IMR-90 (cell line): Measurements from ENCODE around the gene PDE4A.
"Not testable (repeated sequence)": the region's sequence is repeated elsewhere in the genome, so short reads cannot be mapped to it uniquely, and the experiment has no call there.

Source experiments
- BHLHE40 ChIP-seq: fragments of 150-350 bp; IDR thresholded peaks from 2 replicates; pipeline ENCODE4 v1.6.1; 2016; ENCODE audit warnings: mild to moderate bottlenecking, low read depth, low read length
- CEBPB ChIP-seq: IDR thresholded peaks from 2 replicates; pipeline ENCODE4 v1.6.1; 2012; ENCODE audit warnings: low read depth, low read length, improper control_type of control experiment
- POLR2A ChIP-seq: IDR thresholded peaks from 2 replicates; pipeline ENCODE4 v1.6.1; 2012; ENCODE audit warnings: mild to moderate bottlenecking, low read depth, low read length
- RAD21 ChIP-seq: IDR thresholded peaks from 2 replicates; pipeline ENCODE4 v1.6.1; 2012; ENCODE audit warnings: low read length, improper control_type of control experiment
- SMC3 ChIP-seq: fragments of 150-350 bp; IDR thresholded peaks from 2 replicates; pipeline ENCODE4 v1.6.1; 2016; ENCODE audit warnings: low read depth, mild to moderate bottlenecking, antibody characterized with exemption, low read length, moderate library complexity
- TF ChIP-seq, protein P1 (sequence below): conservative IDR thresholded peaks from 2 replicates; pipeline ENCODE4 v1.5.1; 2012; ENCODE audit warnings: mild to moderate bottlenecking, low read depth, low read length, improper control_type of control experiment
- TF ChIP-seq, protein P2 (sequence below): fragments of 150-350 bp; IDR thresholded peaks from 2 replicates; pipeline ENCODE4 v1.6.1; 2017; ENCODE audit warnings: mild to moderate bottlenecking, antibody characterized with exemption, low read length, low read depth
- TF ChIP-seq, protein P3 (sequence below): fragments of 150-350 bp; IDR thresholded peaks from 2 replicates; pipeline ENCODE4 v1.6.1; 2016; ENCODE audit warnings: low read depth, mild to moderate bottlenecking, low read length, moderate library complexity, borderline replicate concordance

DNA sequence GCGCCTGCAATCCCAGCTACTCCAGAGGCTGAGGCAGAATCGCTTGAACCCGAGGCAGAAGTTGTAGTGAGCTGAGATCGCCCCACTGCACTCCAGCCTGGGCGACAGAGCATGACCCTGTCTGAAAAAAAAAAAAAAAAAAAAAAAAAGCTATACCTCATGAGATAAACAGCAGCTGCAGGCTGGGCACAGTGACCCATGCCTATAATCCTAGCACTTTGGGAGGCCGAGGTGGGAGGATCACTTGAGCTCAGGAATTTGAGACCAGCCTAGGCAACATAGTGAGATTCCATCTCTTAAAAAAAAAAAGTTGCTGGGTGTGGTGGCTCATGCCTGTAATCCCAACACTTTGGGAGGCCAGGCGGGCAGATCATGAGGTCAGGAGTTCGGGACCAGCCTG lies 21.0 kb upstream of the PDE4A start:
- TF ChIP-seq, protein P1, sequence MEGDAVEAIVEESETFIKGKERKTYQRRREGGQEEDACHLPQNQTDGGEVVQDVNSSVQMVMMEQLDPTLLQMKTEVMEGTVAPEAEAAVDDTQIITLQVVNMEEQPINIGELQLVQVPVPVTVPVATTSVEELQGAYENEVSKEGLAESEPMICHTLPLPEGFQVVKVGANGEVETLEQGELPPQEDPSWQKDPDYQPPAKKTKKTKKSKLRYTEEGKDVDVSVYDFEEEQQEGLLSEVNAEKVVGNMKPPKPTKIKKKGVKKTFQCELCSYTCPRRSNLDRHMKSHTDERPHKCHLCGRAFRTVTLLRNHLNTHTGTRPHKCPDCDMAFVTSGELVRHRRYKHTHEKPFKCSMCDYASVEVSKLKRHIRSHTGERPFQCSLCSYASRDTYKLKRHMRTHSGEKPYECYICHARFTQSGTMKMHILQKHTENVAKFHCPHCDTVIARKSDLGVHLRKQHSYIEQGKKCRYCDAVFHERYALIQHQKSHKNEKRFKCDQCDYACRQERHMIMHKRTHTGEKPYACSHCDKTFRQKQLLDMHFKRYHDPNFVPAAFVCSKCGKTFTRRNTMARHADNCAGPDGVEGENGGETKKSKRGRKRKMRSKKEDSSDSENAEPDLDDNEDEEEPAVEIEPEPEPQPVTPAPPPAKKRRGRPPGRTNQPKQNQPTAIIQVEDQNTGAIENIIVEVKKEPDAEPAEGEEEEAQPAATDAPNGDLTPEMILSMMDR: not testable (repeated sequence)
- TF ChIP-seq, protein P2, sequence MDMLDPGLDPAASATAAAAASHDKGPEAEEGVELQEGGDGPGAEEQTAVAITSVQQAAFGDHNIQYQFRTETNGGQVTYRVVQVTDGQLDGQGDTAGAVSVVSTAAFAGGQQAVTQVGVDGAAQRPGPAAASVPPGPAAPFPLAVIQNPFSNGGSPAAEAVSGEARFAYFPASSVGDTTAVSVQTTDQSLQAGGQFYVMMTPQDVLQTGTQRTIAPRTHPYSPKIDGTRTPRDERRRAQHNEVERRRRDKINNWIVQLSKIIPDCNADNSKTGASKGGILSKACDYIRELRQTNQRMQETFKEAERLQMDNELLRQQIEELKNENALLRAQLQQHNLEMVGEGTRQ: not testable (repeated sequence)
- not testable (repeated sequence) for TF ChIP-seq SMC3, BHLHE40, RAD21, CEBPB, POLR2A
- TF ChIP-seq, protein P3, sequence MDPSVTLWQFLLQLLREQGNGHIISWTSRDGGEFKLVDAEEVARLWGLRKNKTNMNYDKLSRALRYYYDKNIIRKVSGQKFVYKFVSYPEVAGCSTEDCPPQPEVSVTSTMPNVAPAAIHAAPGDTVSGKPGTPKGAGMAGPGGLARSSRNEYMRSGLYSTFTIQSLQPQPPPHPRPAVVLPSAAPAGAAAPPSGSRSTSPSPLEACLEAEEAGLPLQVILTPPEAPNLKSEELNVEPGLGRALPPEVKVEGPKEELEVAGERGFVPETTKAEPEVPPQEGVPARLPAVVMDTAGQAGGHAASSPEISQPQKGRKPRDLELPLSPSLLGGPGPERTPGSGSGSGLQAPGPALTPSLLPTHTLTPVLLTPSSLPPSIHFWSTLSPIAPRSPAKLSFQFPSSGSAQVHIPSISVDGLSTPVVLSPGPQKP: not testable (repeated sequence)
